WTC11 (cell line): ENCODE results near the gene PCDHA3.

Experiments used
- ATF1 ChIP-seq: sonication (generic); formaldehyde crosslinking; IDR thresholded peaks from 2 replicates; pipeline ENCODE4 v1.8.1; 2023; ENCODE audit warnings: mild to moderate bottlenecking, moderate library complexity, missing genetic modification reagents
- CREB1 ChIP-seq: sonication (generic); formaldehyde crosslinking; IDR thresholded peaks from 2 replicates; pipeline ENCODE4 v1.8.0; 2023; ENCODE audit warnings: mild to moderate bottlenecking, missing genetic modification reagents
- E2F4 ChIP-seq: sonication (generic); formaldehyde crosslinking; IDR thresholded peaks from 2 replicates; pipeline ENCODE4 v1.8.1; 2022; ENCODE audit warnings: low read depth, mild to moderate bottlenecking, moderate library complexity, missing genetic modification reagents, borderline replicate concordance
- GABPB1 ChIP-seq: sonication (generic); formaldehyde crosslinking; IDR thresholded peaks from 2 replicates; pipeline ENCODE4 v1.8.1; 2023; ENCODE audit warnings: mild to moderate bottlenecking, missing genetic modification reagents
- KAT7 ChIP-seq: sonication (generic); formaldehyde crosslinking; IDR thresholded peaks from 2 replicates; pipeline ENCODE4 v1.8.1; 2023; ENCODE audit warnings: missing genetic modification reagents, mild to moderate bottlenecking, borderline replicate concordance
- NFE2L1 ChIP-seq: sonication (generic); formaldehyde crosslinking; IDR thresholded peaks from 2 replicates; pipeline ENCODE4 v1.8.1; 2023; ENCODE audit warnings: missing genetic modification reagents
- NR2C2 ChIP-seq: sonication (generic); formaldehyde crosslinking; IDR thresholded peaks from 2 replicates; pipeline ENCODE4 v1.8.0; 2022; ENCODE audit warnings: mild to moderate bottlenecking, missing genetic modification reagents
- SP1 ChIP-seq: sonication (generic); formaldehyde crosslinking; conservative IDR thresholded peaks from 2 replicates; pipeline ENCODE4 v1.8.1; 2022; ENCODE audit warnings: missing genetic modification reagents
- USF1 ChIP-seq: sonication (generic); formaldehyde crosslinking; IDR thresholded peaks from 2 replicates; pipeline ENCODE4 v1.8.0; 2022; ENCODE audit warnings: mild to moderate bottlenecking, missing genetic modification reagents
- ZNF423 ChIP-seq: fragments of 250-450 bp; sonication (Bioruptor Pico); IDR thresholded peaks from 2 replicates; pipeline ENCODE4 v2.1.2; 2022; ENCODE audit warnings: mild to moderate bottlenecking, moderate library complexity
- ZNF671 ChIP-seq: fragments of 250-450 bp; sonication (Bioruptor Pico); IDR thresholded peaks from 2 replicates; pipeline ENCODE4 v1.8.0; 2021; ENCODE audit warnings: mild to moderate bottlenecking
- TF ChIP-seq, protein P1 (sequence below): fragments of 200-600 bp; IDR thresholded peaks from 2 replicates; pipeline ENCODE4 v1.8.0; 2022; ENCODE audit warnings: antibody characterized with exemption

GRCh38 chr5:140808889-140809291, 8.0 kb downstream of the PCDHA3 start:
- TF ChIP-seq, protein P1, sequence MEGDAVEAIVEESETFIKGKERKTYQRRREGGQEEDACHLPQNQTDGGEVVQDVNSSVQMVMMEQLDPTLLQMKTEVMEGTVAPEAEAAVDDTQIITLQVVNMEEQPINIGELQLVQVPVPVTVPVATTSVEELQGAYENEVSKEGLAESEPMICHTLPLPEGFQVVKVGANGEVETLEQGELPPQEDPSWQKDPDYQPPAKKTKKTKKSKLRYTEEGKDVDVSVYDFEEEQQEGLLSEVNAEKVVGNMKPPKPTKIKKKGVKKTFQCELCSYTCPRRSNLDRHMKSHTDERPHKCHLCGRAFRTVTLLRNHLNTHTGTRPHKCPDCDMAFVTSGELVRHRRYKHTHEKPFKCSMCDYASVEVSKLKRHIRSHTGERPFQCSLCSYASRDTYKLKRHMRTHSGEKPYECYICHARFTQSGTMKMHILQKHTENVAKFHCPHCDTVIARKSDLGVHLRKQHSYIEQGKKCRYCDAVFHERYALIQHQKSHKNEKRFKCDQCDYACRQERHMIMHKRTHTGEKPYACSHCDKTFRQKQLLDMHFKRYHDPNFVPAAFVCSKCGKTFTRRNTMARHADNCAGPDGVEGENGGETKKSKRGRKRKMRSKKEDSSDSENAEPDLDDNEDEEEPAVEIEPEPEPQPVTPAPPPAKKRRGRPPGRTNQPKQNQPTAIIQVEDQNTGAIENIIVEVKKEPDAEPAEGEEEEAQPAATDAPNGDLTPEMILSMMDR, result no peak
- TF ChIP-seq ATF1, result no peak
- TF ChIP-seq SP1 (CRISPR knock-in tag), result no peak
- TF ChIP-seq USF1 (CRISPR knock-in tag), result no peak
- no peak for TF ChIP-seq KAT7 (CRISPR knock-in tag)
- TF ChIP-seq ZNF671 (CRISPR knock-in tag), result no peak
- TF ChIP-seq GABPB1, result no peak
- no peak for TF ChIP-seq CREB1 (CRISPR knock-in tag)
- no peak for TF ChIP-seq NFE2L1 (CRISPR knock-in tag)
- TF ChIP-seq ZNF423 (CRISPR knock-in tag), result no peak
- TF ChIP-seq E2F4, result no peak
- no peak for TF ChIP-seq NR2C2 (CRISPR knock-in tag)
